ENCODE results near the gene HAAO. TPM values are rescaled to one million over a fixed set of nuclear protein-coding genes. Genes with fewer than 3 reads are reported as not detected.

HAAO gene
- total RNA-seq, 1 experiment from 2014 or later: 6.6 TPM

DNA sequence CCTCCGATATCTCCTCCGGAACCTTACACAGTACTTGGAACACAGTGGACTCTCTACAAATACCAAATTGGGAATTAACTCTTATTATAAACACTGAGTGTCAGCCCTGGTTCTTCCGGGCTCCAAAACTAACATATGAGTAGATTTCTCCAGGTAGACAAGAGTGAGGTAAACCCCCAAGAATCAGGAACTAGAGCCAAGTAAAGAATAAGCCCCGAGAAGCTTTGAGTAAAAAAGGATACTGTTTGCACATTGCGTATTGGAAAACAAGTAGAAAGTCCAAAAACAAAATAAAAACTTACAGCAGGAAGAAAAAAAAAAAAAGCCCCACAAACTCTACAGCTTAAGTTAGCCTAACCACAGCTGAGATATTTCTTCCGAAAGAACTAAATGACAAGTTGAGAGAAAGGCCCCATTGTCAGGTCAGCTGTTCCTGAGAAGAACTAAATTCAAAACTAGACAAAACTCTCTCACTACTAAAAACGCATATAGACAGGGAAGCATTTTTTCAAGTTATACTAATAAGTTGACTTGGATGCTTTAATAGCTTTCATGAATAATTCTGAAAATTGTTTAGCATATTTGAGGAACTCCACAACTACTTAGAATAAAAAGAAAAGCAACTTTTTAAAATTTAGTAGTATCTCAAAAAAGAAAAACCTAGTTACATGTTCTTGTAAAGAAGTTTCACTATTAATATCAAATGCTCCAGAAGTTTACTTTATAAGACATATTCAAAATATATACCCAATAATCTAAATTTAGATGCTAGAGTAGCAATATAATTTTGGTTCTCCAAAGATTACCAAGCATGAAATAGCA, 4.3 kb upstream of the HAAO start:
- Histone ChIP-seq H3K14ac (ENCODE audit: insufficient read depth, low read length) (no peak overlapping the region), H2BK12ac (ENCODE audit: insufficient read length, low read depth, low read length) (no peak overlapping the region), H2BK120ac (ENCODE audit: low read depth, low read length, poor library complexity, severe bottlenecking) (no peak overlapping the region), H3K9me3 (ENCODE audit: control insufficient read depth, low read depth, low read length) (no peaks in the 10 kb centered on the region), H4K91ac (ENCODE audit: insufficient read length, low read depth, low read length) (no peak overlapping the region), H2BK15ac (ENCODE audit: low read depth, low read length) (no peak overlapping the region), H4K8ac (replicated peaks; ENCODE audit: insufficient read length, low read depth, low read length) (no peak overlapping the region), H3K27ac (ENCODE audit: insufficient read length, low read depth, low read length) (no peak overlapping the region), H3K23ac (ENCODE audit: insufficient read length, low read depth, low read length) (no peak overlapping the region), H2AFZ (ENCODE audit: low read length) (no peak overlapping the region), H3K27me3 (ENCODE audit: insufficient read depth, low read length) (peaks cover 4% of the 10 kb centered on the region; the same call in 1 of the 2 replicates), H2BK5ac (ENCODE audit: insufficient read length, low read length) (no peak overlapping the region), H3K79me2 (ENCODE audit: insufficient read depth, low read length) (no peaks in the 10 kb centered on the region), H3K56ac (ENCODE audit: insufficient read length, low read depth, low read length) (no peak overlapping the region), H3K9ac (ENCODE audit: extremely low read depth, insufficient read length, low read length) (no peak overlapping the region), H3K4ac (ENCODE audit: low read depth, low read length) (no peak overlapping the region), H3T11ph (ENCODE audit: low read length) (no peak overlapping the region), H3K23me2 (ENCODE audit: insufficient read length, low read depth, low read length, poor library complexity, severe bottlenecking) (peaks cover 13% of the 10 kb centered on the region), H3K18ac (ENCODE audit: insufficient read length, low read depth, low read length) (no peak overlapping the region), H2AK5ac (ENCODE audit: insufficient read length, low read length) (no peak overlapping the region), H3K4me2 (ENCODE audit: insufficient read depth, insufficient read length, low read length) (no peak overlapping the region), H3K79me1 (ENCODE audit: insufficient read depth, low read depth, low read length, poor library complexity, severe bottlenecking) (no peaks in the 10 kb centered on the region), H4K5ac (ENCODE audit: insufficient read length, low read depth, low read length) (no peak overlapping the region), H3K4me1 (ENCODE audit: insufficient read depth, low read length) (no peaks in the 10 kb centered on the region), H4K20me1 (ENCODE audit: control insufficient read depth, insufficient read depth, insufficient read length) (no peaks in the 10 kb centered on the region), H2BK20ac (ENCODE audit: low read depth, low read length, poor library complexity, severe bottlenecking) (no peak overlapping the region)
- Mint-ChIP-seq H3K4me1 (peaks cover 32 to 34% of the 10 kb centered on the region in 2 experiments), H3K9me3 (peaks cover 0 to 4% of the 10 kb centered on the region in 2 experiments; a peak in 1 of 5 replicates), H3K27me3 (ENCODE audit: low read depth) (peaks cover 19% of the 10 kb centered on the region), H3K4me3 (no peak overlapping the region), H3K27ac (no peak overlapping the region; a peak in 1 of 7 replicates), H3K36me3 (ENCODE audit: insufficient read depth in 1 of 3, low read depth in 3 of 3) (peaks cover 0 to 4% (median 2%) of the 10 kb centered on the region in 3 experiments; a peak in 4 of 7 replicates)
- no peak for DNase-seq
- no peak for TF ChIP-seq CTCF (conservative IDR thresholded peaks at IDR 0.05)
- WGBS (ENCODE audit: extremely low coverage, insufficient read length, low lambda C conversion rate): no CpG with 5 or more reads among the region's 7 CpGs

Data from H9 (cell line).